ENCODE results near the gene TIMP3.

Gene TIMP3

GRCh38 chr22:32839831-32840584 lies 38.5 kb downstream of the TIMP3 start:
- Mint-ChIP-seq H3K36me3 (no peaks in the 10 kb centered on the region), H3K9me3 (no peaks in the 10 kb centered on the region), H3K4me1 (no peaks in the 10 kb centered on the region), H3K27me3 (peaks cover 6% of the 10 kb centered on the region), H3K27ac (no peak overlapping the region), H3K4me3 (no peak overlapping the region)
- CTCF ChIA-PET = no interaction called here
- DNase-seq = no peak

GRCh38 chr22:32841175-32841574 lies 39.7 kb downstream of the TIMP3 start:
- Mint-ChIP-seq H3K36me3 (no peaks in the 10 kb centered on the region), H3K27ac (no peak overlapping the region)

GRCh38 chr22:32842486-32842885 lies 41.0 kb downstream of the TIMP3 start:
- Mint-ChIP-seq H3K27ac (no peak overlapping the region), H3K4me3 (no peak overlapping the region), H3K27me3 (peaks cover 14% of the 10 kb centered on the region), H3K36me3 (no peaks in the 10 kb centered on the region), H3K9me3 (no peaks in the 10 kb centered on the region), H3K4me1 (no peaks in the 10 kb centered on the region)
- no peak for DNase-seq
- CTCF ChIA-PET = no interaction called here

More at GRCh38 chr22:32841175-32841574, 39.7 kb downstream of the TIMP3 start:
- H3K9me3 Mint-ChIP-seq = no peaks in the 10 kb centered on the region
- CTCF ChIA-PET = no interaction called here
- peaks cover 7% of the 10 kb centered on the region for H3K27me3 Mint-ChIP-seq
- DNase-seq = no peak
- H3K4me3 Mint-ChIP-seq = no peak overlapping the region
- no peaks in the 10 kb centered on the region for H3K4me1 Mint-ChIP-seq

- H3K27me3 Mint-ChIP-seq = peaks cover 14% of the 10 kb centered on the region
- no peak for DNase-seq
- no peak overlapping the region for H3K4me3 Mint-ChIP-seq
- CTCF ChIA-PET = no interaction called here
- H3K9me3 Mint-ChIP-seq = no peaks in the 10 kb centered on the region
- H3K27ac Mint-ChIP-seq = no peak overlapping the region
- no peaks in the 10 kb centered on the region for H3K4me1 Mint-ChIP-seq
- H3K36me3 Mint-ChIP-seq = no peaks in the 10 kb centered on the region
Measured at GRCh38 chr22:32843300-32843699, 41.8 kb downstream of the TIMP3 start.

GRCh38 chr22:32844251-32844650 lies 42.7 kb downstream of the TIMP3 start:
- Mint-ChIP-seq H3K36me3 (no peaks in the 10 kb centered on the region), H3K27me3 (peaks cover 14% of the 10 kb centered on the region), H3K9me3 (no peaks in the 10 kb centered on the region), H3K4me3 (no peak overlapping the region), H3K27ac (no peak overlapping the region), H3K4me1 (no peaks in the 10 kb centered on the region)
- CTCF ChIA-PET = no interaction called here
- no peak for DNase-seq

DNA sequence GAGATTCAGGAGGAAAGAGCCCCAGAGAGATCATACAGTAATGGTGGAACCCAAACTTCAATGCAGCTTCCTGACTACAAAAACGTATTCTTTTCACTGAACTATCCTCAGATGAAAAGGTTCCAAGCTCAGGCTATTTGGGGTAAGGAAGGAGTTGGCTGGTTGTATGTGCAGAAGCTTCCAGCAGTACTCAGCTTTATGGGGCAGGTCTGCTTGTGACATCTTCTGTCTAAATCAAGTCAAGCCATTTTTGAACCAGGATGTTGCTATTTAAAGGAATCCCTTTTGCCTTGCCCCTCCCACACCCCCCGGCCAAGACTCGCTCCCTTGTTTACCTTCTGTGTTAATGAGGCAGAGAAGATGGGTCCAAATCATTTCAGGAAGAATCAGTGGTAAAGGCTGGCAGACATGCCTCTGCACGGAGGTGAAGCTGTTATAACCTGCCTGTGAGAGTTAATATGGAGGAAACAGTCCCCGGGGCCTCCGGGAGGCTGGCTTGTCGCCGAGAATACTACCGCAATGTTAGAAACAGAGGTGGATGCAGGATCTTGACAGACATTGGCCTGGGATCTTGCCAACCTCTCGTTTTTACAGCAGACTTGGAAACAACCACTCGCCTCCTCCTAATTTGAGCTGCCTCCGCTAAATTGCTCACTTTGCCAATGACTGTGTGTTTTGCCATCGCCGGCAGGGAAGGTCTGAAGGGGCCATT lies 45.4 kb downstream of the TIMP3 start:
- Mint-ChIP-seq H3K4me3 (no peak overlapping the region), H3K36me3 (no peaks in the 10 kb centered on the region), H3K9me3 (no peaks in the 10 kb centered on the region)

DNA sequence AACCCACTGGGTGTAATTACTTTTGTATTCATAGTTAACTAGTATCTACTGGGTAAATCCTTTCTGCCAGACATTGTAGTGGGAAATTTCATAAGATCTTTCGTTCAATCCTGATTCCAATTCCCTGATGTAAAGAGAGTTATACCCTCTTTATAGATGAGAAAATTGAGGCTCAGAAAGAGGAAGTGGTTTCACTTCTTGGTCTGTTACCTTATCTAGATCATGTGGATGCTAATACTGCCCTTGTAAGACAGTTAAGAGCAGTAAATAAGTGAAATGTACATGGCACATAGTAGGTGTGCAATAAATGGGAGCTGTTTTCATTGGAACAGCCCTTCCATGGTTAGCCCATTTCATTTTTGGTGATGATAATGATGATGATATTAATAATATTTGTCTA lies 46.7 kb downstream of the TIMP3 start:
- H3K27me3 Mint-ChIP-seq = peaks cover 14% of the 10 kb centered on the region
- CTCF ChIA-PET = no interaction called here
- H3K9me3 Mint-ChIP-seq = no peaks in the 10 kb centered on the region
- no peak for DNase-seq
- H3K4me3 Mint-ChIP-seq = no peak overlapping the region
- no peak overlapping the region for H3K27ac Mint-ChIP-seq
- H3K36me3 Mint-ChIP-seq = no peaks in the 10 kb centered on the region
- no peaks in the 10 kb centered on the region for H3K4me1 Mint-ChIP-seq

More for the DNA sequence above, 45.4 kb downstream of the TIMP3 start:
- no peak overlapping the region for H3K27ac Mint-ChIP-seq
- DNase-seq = no peak
- peaks cover 14% of the 10 kb centered on the region for H3K27me3 Mint-ChIP-seq
- CTCF ChIA-PET = no interaction called here
- H3K4me1 Mint-ChIP-seq = no peaks in the 10 kb centered on the region

- no peak for DNase-seq
- Mint-ChIP-seq H3K27ac (no peak overlapping the region), H3K4me3 (no peak overlapping the region), H3K9me3 (no peaks in the 10 kb centered on the region), H3K27me3 (peaks cover 13% of the 10 kb centered on the region), H3K4me1 (no peaks in the 10 kb centered on the region), H3K36me3 (no peaks in the 10 kb centered on the region)
- CTCF ChIA-PET = interaction anchor here (0.8 to 1.0 kb wide), 2 partner anchors 21 to 53 kb away, joined by 3 read pairs; no protein-coding TSS in a partner anchor
Measured at GRCh38 chr22:32849501-32849900, 48.0 kb downstream of the TIMP3 start.

DNA sequence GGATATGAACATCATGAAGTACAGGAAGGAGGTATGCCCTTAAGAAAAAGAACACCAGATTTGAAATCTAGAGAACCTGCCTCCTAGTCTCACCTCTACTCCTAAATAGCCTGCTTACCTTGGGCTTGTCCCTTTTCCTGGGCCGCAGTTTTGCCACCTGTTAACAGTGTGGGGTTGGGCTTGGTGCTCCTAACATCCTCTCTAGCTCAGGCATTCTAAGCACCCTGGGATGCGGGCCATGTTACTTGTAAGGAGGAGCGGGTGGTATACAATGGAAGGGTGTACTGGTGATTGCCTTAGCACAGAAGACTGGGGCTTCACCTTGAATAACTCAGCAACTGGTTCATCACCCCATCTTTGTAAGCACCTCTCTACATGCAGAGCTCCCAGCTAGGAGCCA lies 48.7 kb downstream of the TIMP3 start:
- Mint-ChIP-seq H3K27me3 (peaks cover 7% of the 10 kb centered on the region), H3K36me3 (no peaks in the 10 kb centered on the region), H3K9me3 (no peaks in the 10 kb centered on the region), H3K4me1 (no peaks in the 10 kb centered on the region), H3K27ac (no peak overlapping the region), H3K4me3 (no peak overlapping the region)
- CTCF ChIA-PET = interaction anchor here (0.8 to 1.0 kb wide), 2 partner anchors 20 to 53 kb away, joined by 3 read pairs; no protein-coding TSS in a partner anchor
- DNase-seq = no peak

DNA sequence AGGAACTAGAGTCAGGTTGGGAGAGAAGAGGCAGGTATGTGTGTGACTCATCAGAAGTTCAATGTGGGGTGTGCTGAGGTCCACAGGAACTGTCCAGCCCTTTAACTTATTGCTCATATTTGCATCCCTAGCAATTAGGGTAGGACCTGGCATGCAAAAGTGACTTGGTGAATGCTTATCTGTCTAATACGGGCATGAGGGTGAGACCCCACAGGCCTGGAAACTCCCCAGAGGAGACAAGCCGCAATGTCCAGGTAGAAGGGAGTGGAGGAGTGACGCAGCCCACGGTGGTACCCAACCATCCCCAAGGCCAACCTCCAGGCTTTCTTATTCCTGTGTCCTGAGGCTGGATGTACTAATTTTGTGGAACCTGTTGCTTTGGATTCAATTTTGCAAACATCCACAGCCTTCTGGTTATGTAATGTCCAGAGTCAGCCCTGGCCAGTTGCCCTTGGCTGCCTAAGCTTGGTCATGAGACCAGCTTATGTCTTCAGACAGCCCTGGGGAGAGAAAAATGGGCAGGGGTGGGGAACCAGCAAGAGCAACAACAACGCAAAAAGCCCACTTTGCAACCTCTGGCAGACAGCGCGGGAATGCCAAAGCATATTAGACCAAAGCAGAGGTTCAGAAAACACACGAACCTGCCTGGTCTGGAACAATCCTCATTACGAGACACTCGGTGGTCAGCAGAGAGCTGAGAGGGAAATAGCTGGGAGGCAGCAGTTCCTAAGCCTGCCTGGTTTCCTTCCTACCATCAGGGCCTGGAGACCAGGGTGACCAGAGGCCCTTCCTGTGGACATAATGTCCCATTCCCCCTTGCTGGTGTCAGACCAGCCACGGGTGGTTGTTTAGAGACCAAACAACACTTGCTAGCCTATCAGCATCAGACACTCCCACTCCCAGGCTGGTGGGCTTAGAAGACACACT lies 49.3 kb downstream of the TIMP3 start:
- no peak for DNase-seq
- no peak overlapping the region for H3K27ac Mint-ChIP-seq
- no peaks in the 10 kb centered on the region for H3K4me1 Mint-ChIP-seq
- no peaks in the 10 kb centered on the region for H3K36me3 Mint-ChIP-seq
- H3K27me3 Mint-ChIP-seq = peaks cover 7% of the 10 kb centered on the region
- H3K9me3 Mint-ChIP-seq = no peaks in the 10 kb centered on the region
- H3K4me3 Mint-ChIP-seq = no peak overlapping the region
- CTCF ChIA-PET = no interaction called here

DNA sequence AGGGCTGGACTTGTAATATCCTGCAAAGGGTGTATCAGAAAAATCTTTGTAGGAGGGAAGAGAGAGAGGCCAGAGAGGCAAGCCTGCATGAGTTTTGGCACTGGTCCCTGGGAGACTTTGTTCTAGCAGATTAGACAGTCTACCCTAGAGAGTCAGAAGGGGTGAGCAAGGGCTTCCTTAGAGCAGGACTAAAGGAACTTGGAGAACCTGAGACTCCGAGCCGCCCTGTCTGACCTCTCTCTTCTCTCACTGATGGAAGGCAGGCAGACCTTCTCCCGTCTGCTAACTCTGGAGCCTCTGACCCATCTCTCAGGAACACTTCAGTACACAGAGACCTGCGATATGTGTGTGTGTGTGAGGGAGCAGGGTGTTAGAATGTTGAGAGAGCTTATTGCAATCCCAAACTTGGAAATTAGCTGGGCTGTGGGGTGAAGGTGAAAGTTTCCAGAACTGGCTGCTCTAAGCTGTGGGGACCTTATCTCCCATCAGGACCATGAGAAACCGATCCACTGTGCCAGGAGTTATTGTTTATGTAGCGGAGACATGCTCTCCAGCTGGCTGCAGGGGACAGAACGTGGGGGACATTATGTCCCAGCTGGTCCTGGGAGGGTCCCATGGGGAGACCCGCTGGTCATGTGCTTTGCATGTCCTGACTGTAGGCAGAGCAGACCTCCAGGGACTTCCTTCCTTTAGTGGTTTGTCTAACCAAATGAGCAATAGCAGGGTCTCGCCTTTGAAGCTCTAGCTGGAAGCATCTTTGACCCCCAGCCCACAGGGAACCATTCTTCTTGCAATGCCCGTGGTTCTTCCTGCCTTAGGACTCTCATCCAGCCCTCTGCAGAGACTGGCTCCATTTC lies 51.1 kb downstream of the TIMP3 start:
- Mint-ChIP-seq H3K27me3 (no peaks in the 10 kb centered on the region), H3K4me1 (no peaks in the 10 kb centered on the region), H3K36me3 (no peaks in the 10 kb centered on the region), H3K4me3 (no peak overlapping the region), H3K27ac (no peak overlapping the region), H3K9me3 (no peaks in the 10 kb centered on the region)
- CTCF ChIA-PET = no interaction called here
- DNase-seq = no peak

DNA sequence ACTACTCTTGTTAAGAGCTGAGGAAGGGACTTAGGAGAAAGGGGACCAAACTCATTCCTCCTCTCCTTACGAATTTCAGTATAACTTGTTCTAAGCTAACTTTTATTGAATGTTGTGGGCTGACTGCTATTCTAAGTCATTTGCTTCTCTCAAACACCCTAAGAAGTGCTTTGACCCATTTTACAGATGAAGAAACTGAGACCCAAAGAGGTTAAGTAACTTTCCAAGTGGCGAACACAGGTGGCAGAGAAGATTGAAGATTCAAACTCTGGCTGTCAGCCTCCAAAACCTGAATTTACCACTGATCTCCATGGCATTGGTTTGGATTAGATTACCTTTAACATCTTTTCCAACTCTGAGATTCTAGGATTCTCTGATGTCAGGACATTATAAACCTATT lies 52.2 kb downstream of the TIMP3 start:
- H3K36me3 Mint-ChIP-seq = no peaks in the 10 kb centered on the region
- H3K9me3 Mint-ChIP-seq = no peaks in the 10 kb centered on the region
- H3K4me3 Mint-ChIP-seq = no peak overlapping the region
- CTCF ChIA-PET = no interaction called here
- H3K4me1 Mint-ChIP-seq = no peaks in the 10 kb centered on the region
- no peaks in the 10 kb centered on the region for H3K27me3 Mint-ChIP-seq
- no peak for DNase-seq
- no peak overlapping the region for H3K27ac Mint-ChIP-seq

- Mint-ChIP-seq H3K4me3 (no peak overlapping the region), H3K27ac (no peak overlapping the region), H3K9me3 (no peaks in the 10 kb centered on the region), H3K4me1 (no peaks in the 10 kb centered on the region), H3K36me3 (no peaks in the 10 kb centered on the region), H3K27me3 (no peaks in the 10 kb centered on the region)
- CTCF ChIA-PET = no interaction called here
- DNase-seq = no peak
Measured at GRCh38 chr22:32854351-32854804, 52.9 kb downstream of the TIMP3 start.
